ENCODE data around the gene KDR.
A peak's percentile ranks its signal among the peaks of the same experiment; 100 is the strongest.

KDR gene

DNA sequence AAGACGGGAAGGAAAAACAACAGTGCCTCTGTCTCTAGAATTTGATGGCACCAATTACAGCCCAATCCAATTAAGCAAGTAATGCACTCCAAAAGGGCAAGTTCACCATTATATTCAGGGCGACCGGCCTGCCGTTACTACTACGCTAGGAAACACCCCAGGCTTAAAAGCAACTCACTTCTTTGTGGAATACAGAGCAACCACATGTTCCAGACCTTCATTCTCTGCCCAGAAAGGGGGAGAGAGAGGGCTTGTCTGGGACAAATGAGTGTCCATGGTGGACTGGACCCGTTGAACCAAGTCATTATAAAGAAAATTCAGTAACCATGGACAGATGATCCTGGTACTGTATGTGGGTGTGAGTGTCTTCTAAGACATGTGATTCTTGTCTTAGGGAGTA is 1.6 kb downstream of the KDR start:
- DNase-seq = no peak

DNA sequence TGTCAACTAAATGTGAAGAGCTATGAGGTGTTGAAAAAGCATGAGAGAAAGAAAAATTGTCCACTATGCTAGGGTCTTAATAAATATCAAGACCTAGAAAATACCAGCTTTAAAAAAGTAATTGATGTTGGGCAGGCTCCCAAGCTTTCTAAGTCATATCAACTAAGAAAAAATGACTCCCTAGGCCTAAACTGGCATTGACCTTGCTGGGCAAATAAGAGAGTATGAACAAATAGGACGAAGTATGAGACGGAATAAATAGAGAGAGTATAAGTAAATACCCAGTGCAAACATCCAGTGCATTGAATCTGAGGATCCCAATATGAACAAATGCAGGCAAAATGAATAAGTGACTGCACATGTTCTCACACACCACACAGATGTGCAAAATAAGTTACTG is 3.2 kb downstream of the KDR start:
- no peak for DNase-seq

DNA sequence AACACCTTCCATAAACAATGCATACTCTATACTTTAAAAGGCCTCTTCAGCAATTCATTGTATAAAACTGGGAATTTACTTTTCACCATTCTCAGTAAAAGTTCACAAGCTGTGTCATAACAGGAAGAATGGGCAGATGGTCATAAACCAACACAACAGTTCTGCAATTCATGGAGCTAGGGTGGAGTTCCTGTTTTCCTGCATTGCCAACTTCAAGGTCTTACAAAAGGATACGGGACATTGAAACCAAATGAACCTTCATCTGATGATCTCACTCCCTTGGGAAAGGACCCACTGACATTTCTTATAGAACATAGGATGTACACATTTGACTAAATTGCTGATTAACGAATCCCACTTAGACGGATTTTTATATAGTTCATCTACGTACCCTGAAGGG is 4.1 kb downstream of the KDR start:
- DNase-seq = no peak

DNA sequence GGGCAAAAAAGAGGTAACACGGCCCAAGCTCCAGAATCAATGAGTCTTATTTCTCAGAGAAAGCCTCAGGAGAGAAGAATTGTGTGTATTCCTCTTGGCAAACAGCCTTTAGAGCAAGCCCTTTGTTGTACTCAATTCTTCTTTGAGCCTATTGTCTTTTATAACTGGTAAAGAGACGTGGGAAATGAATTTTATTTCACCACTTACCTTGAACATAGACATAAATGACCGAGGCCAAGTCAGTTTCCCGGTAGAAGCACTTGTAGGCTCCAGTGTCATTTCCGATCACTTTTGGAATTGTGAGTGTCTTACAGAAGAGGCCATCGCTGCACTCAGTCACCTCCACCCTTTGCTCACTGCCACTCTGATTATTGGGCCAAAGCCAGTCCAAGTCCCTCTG is 7.0 kb downstream of the KDR start:
- DNase-seq = no peak

DNA sequence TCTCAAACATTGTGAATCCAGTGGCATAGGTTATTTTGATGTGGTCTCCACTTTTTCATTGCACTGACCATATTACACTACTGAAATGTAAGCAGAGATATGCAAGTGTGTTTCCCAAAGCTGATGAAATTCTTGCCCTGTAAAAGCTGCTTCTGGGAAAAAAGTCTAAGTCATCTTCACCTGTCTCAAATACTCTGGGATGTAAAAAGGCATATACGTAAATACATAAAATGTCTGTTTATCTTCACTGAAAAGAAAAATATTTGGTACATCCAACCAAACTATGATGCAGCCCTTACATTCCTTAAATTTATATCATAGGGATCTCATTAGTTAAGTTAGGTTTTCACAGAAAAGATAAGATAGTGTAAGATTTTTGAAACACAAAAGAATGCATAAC is 7.9 kb downstream of the KDR start:
- no peak for DNase-seq

DNA sequence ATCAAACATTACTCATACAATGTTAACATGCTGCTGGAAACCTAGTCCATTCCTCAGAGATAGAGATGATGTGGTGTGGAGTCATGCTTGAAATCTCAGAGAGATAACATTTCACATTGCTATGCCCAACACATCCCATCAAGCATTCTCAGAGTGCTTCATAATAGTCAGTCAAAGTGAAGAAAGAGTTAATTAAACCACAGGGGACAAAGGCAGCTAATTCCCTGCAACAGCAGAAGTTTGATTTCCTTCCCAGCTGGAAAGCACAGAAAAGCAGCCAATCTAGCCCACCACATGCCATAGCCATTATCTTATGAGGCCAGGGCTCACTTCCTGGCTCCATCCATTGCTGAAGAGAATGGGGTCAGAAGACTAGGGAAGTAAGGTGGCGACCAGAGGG is 8.9 kb downstream of the KDR start:
- no peak for DNase-seq

DNA sequence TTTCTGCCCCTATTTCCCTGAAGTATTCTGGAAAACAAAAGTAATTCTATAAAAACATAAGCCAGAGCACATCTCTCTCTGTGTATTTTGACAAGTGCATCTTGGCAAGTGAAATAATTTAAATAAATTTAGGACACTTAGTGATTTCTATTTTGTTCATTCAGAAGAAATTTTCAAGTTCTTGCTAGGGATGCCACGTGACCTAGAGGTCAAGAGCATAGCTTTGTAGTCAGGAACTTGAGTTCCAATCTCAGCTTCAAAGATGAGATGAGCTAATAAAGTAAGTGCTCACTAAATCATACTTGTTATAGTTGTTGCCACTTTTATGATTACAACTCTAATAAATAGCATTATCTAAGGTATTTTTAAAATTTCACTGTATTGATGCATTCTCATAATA is 13.8 kb downstream of the KDR start:
- no peak for DNase-seq

DNA sequence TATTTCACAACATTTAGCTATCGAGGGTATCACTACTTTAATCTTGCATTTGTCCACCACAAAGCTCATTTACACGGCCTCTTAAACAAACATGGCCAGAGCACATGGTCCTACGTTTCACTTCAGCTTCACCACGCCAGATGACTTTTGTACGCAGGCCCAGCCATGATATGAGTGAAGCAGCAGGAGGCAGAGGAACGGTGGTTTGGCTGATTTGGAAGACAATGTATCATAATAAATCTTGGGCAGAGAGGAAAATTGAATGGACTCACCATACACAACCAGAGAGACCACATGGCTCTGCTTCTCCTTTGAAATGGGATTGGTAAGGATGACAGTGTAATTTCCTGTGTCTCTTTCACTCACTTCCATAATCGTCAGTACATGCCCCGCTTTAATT is 15.3 kb downstream of the KDR start:
- DNase-seq = no peak

DNA sequence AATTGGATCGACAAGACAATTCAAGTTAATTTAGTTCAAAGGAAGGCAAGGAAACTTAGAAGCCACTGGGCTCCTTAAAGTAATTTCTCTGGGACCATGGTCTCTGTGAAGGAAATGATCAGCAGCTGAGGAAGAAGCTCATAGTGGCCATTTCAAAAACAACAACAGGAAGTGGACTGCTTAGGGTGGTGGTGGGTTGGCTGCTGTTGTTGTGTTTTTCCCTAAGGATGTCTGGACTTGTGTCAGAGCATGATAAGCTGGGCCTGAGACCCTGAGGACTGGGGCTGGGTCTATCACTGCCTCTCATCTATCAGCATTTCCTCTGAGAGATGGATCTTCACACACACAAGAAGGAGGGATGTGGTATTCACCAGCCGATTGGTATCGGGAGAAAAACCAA is 18.3 kb downstream of the KDR start:
- no peak for DNase-seq

DNA sequence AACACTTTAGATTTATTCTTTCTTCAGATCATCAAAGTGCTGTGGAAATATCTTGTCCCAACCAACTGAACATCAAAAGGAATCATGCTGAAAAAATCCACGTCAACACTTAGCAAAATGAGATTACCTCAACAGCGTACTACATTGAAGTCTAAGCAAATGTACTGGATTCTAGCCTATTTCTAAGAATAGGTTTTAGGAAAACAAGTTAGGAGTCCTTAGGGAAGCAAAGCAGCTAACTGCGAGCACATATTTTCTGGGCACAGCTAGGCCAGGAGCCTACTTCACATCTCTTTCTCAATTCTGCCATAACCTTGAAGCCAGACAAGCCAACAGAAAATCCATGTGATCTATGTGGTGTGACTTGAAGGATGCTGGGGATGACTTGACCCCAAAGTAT is 22.2 kb downstream of the KDR start:
- DNase-seq = no peak

DNA sequence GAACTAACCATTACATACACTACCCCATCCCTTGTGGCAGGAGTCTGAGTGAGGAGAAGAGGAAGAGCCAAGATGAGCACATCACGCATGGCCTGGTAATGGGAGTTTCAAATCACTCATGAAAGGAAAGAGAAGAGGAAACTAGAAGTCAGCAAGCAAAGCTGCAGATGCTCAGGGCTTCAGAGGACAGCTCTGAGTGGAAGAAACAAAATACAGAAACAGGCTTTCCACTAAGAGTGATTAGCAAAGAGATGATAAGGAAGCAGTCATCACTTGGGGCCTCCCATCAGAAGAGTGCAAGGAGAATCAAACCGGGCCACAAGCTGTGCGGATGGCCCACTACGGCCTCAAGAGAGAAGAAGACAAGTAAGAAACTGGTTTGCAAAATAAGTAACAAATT is 25.6 kb downstream of the KDR start:
- no peak for DNase-seq

DNA sequence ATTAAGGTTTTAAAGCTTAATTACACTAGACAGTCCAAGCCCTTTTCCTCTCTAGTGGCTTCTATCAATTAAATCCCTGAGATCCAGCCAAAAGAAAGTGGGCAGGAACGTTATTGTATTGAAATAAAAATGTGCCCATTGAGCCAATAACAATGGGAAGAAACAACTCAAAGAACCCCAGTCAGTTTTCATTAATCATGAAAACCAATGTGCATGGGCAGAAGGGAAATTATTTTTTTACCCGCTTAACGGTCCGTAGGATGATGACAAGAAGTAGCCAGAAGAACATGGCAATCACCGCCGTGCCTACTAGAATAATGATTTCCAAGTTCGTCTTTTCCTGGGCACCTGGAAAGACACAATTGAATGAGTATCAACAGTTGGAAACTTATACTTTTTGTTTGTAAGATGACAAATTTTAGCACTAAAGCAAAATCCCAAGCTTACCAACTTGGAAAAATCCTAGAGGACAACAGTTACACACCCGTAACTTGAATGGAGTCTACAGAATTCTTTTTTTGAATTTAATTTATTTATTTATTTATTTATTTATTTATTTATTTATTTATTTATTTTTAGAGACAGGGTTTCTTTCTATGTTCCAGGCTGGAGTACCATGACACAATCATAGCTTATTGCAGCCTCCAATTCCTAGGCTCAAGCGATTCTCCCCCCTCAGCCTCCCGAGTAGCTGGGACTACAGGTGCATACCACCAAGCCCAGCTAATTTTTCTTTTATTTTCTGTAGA is 26.8 kb downstream of the KDR start:
- DNase-seq = no peak

DNA sequence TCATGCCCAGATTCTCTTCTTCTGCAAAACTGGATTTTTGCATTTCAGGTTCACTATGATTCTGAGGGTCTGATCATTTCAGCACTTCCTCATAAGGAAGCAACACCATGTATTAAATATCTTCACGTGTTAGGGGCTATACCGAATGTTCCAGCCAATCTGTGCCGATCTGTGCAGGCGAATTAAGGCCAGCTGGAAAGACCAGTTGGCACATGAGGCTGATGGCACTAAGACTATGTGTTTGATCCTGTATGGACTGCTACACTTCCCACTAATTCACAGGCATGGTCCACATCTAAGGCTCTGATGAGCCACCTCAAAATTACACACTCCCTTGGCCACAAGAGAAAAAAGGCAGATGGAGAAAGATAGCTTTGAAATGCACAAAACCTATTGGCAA is 28.8 kb downstream of the KDR start:
- no peak for DNase-seq

DNA sequence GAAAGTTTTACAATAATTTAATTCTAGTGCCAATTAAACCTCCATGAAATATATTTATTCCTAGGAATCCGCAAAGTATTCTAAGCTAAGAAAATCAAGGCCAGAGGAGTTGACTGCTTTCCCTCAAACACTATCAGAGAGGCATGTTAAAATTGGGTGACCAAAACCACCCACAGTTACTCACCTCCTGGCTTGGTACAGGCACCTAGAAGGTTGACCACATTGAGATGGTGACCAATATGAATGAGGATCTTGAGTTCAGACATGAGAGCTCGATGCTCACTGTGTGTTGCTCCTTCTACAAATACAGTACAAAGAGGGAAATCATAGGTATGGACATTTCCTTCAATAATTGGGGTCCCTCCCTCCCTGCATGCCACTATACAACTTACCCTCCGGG is 29.4 kb downstream of the KDR start:
- DNase-seq = no peak

DNA sequence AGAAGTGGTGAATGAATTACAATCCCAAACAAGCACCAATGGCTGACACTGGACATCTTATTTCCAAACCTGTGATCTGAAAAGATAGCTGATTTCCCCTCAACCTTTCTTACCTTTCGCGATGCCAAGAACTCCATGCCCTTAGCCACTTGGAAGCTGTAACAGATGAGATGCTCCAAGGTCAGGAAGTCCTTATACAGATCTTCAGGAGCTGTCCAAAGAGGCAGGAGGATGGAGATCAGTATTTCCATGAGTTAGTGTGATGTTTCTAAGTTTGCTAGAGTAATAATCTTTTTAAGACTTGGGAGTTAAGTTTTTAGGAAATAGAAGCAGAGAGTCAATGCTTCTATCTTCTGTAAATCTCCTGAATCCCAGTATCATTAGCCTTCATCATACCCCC is 32.9 kb downstream of the KDR start:
- DNase-seq = no peak

DNA sequence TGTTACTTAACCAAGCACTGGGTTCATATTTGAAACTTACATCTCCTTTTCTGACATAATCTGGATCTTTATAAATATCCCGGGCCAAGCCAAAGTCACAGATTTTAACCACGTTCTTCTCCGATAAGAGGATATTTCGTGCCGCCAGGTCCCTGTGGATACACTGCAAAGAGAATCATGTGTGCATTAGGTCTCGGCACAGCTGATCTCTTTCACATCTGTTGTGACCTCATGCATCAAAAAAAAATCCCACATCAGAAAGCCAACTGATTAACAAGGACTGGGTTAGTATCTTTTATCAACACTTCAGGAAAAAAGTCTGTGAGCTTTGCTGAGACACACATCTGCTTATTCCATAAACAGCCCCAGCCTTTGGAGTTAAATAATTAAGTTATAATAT is 35.5 kb downstream of the KDR start:
- DNase-seq = no peak

DNA sequence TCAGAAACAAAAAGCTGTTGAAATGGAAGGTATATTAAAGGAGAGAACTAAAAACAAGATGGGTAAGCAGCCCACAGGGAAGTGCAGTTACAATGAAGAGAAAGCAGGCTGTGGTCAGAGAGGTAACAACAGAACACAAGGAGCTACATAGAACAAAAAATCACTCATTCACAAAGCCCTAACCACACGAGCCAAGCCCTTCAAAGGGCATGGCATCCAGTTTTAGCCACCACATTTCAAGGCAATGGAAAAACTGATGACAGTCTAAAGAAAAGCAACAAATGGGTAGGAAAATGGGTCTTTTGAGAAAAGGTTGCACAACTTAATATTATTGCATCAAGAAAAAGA is 37.5 kb downstream of the KDR start:
- no peak for DNase-seq

DNA sequence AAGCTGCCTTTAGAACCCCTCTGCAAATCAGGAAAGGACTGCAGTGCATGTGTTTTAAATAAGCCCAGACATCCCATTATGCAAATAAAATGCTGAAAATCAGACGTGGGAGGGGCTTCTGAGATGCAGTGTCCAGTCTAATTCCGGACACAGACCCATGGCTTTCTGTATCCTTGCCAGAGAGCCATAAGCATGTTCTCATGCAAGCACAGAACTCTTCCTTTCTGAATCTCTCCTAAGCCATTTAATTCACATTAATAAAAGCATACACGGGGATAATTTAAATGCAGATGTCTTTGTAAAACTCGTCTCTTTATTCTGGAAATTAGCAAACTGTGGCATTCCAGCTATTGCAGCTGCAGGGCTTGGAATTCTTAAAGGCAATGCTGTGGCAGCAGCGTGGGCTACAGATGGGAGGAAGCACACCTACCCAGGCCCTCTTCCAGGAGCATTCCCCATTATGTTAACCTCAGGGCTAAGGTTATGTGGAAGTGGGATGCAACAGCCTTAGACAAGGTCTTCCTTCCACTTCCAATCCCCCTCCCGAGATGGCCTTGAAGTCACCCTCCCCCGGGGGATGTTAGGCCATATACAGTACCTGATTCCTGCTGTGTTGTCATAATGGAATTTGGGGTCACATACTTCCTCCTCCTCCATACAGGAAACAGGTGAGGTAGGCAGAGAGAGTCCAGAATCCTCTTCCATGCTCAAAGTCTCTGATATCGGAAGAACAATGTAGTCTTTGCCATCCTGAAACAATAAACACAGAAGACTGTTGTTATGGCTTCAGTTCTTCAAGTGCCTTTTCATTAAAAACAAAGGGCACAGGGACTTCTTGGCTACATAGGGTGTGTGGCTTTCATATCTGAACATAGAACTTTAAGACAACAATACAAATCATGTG is 38.1 kb downstream of the KDR start:
- DNase-seq = peak in 13 of 56 donors; percentile 4 to 52 (median 12)

DNA sequence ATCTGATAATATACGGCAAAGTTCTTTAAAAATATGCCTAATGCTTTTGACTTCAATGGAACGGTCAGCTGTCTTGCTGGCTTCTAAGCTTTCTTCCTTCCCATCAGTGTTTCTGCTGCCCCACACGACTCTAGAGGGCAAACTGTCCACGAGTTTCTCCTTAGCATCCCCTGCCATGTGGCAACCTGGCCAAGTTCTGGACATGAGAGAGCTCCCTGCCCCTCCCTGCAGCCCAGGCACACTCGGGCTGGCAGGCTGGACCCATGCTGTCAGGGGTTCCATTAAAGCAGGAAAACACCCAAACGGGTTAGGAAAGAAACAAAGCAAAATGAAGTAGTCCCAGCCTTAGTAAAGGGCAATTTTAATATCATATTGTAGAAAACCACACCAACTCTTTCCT is 38.8 kb downstream of the KDR start:
- DNase-seq = peak in 26 of 56 donors; percentile 1 to 44 (median 21)

DNA sequence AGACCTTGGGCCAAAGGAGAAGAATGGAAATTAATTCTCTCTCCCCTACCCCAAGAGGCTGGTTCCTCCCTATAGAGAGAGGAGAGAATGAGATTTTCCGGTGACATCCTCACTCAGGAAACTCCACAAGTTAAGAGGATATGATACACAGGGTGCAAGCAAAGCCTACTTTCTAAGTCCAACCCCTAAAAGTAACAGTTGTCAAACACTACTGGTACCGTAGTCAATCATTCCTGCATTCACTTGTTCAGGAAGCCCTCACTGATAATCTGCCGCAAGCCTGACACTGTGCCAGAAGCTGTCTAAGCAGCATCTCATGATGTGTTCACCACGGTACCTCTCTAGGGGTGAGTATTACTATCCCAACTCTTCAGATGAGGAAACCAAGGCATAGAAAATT is 41.7 kb downstream of the KDR start:
- no peak for DNase-seq

DNA sequence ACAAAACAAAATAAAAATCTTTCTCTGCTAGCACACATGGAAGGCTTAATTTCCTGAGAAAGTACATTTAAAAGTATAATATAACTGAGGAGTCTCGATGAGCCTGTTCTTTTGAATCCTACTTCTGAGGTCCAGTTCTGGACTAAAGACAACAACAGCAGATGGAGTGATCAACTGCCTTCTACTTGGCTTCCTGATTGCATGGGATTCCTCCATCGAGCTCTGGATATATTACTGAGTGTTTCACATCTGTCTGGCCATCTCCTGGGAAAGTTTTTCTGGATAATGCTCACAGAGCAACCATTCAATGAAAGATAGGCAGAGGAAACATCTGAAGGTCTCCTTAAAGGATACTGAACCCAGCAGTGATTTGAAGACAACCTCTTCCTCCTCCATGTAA is 42.6 kb downstream of the KDR start:
- no peak for DNase-seq

DNA sequence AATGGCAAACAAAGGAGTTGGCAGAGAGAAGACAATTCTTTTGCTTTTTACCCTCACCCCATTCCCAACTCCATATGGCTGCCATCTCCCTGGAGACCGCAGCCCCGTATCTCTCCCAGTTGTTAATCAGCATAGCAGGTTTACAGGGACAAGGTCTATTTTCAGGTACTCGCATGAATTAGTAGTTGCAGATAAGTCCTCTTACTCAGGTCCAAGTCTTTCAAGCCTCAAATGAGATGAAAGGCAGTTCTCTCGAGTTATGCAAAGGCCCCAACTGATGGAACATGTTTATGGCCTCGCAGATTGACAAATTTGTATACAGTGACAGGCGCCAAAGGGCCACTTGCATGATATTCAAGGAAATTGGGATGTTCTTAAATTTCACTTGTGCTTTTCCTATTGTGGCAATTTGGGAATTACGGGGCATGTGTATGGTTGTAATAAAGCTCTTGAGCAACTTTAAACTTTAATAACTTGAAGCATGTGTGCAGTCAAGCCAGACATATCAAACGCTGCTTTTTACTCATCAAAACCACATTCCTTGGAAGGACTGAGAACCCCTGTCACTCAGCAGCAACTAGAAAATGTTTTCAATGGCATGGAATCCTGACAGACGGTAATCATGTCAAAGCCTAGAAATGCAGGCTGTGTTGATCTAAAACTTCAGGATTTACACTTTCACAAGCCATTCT is 45.1 kb downstream of the KDR start:
- no peak for DNase-seq

All from amygdala (tissue), 56 donors.